Measurements from ENCODE around the gene ATRN. TPM values are rescaled to one million over a fixed set of nuclear protein-coding genes. Genes with fewer than 3 reads are reported as not detected.

ATRN gene
- total RNA-seq, 1 experiment from 2014 or later: 26.1 TPM

Other genes starting within 250 kb of the ATRN start
- gene SLC4A11, start 231.8 kb upstream of the ATRN start, total RNA-seq (2014; rRNA removed): 23.7 and 26.8 TPM in 2 replicates
- gene DNAAF9, start 63.3 kb upstream of the ATRN start, total RNA-seq (2014; rRNA removed): 2.3 and 2.5 TPM in 2 replicates
- not detected in 2 replicates for gene GFRA4, start 192.4 kb downstream of the ATRN start, total RNA-seq (2014; rRNA removed)
- gene ADAM33, start 211.0 kb downstream of the ATRN start, total RNA-seq (2014; rRNA removed): 0.11 TPM in 1 of 2 replicates, not detected in the other
- not detected in 2 replicates for gene SIGLEC1, start 241.6 kb downstream of the ATRN start, total RNA-seq (2014; rRNA removed)

Measured in PC-3 (cell line).